ENCODE measurements around the gene PPP1R13L.

GRCh38 chr19:45408121-45408520 is 3.3 kb upstream of the PPP1R13L start:
- no peak for TF ChIP-seq CTCF (conservative IDR thresholded peaks at IDR 0.05; ENCODE audit: low read depth, low read length)
- no peak for TF ChIP-seq EZH2 (IDR thresholded peaks at IDR 0.05; ENCODE audit: low read length, unreplicated experiment)
